AG09309 (cell line): Measurements from ENCODE around the gene RALA.

Source experiments
- DNase-seq: peaks from one replicate; pipeline ENCODE4 v3.0.0-alpha.2; 2010; ENCODE audit warnings: low read depth
- H3K4me3 ChIP-seq: 2 replicates; pipeline ENCODE4 v1.5.1; 2011; ENCODE audit warnings: mild to moderate bottlenecking, low read depth, low read length, moderate library complexity; ENCODE audit not compliant: control insufficient read depth
- CTCF ChIP-seq: IDR thresholded peaks from 2 replicates; pipeline ENCODE4 v1.5.1; 2011; ENCODE audit warnings: mild to moderate bottlenecking, low read depth, low read length, inconsistent platforms; ENCODE audit not compliant: insufficient read depth, control insufficient read depth; ENCODE audit errors: missing control alignments

Gene RALA

GRCh38 chr7:39696631-39697030 is 73.3 kb downstream of the RALA start:
- TF ChIP-seq CTCF: no peak
- no peak for DNase-seq
- no peak overlapping the region for H3K4me3 ChIP-seq

- no peak for DNase-seq
- no peak overlapping the region for H3K4me3 ChIP-seq
- no peak for TF ChIP-seq CTCF
Observed at GRCh38 chr7:39697483-39697882, 74.1 kb downstream of the RALA start.

GRCh38 chr7:39700165-39700564 is 76.8 kb downstream of the RALA start:
- H3K4me3 ChIP-seq: no peak overlapping the region
- TF ChIP-seq CTCF: no peak
- DNase-seq: no peak

- no peak for DNase-seq
- TF ChIP-seq CTCF: no peak
- H3K4me3 ChIP-seq: no peak overlapping the region
Observed at GRCh38 chr7:39700932-39701331, 77.6 kb downstream of the RALA start.

- no peak for DNase-seq
- TF ChIP-seq CTCF: no peak
- no peak overlapping the region for H3K4me3 ChIP-seq
Observed at GRCh38 chr7:39702133-39702532, 78.8 kb downstream of the RALA start.

- H3K4me3 ChIP-seq: no peak overlapping the region
- DNase-seq: no peak
- peak; percentile 30 for TF ChIP-seq CTCF
Observed at GRCh38 chr7:39703144-39703543, 79.8 kb downstream of the RALA start.

GRCh38 chr7:39709029-39709428 is 85.7 kb downstream of the RALA start:
- no peak for TF ChIP-seq CTCF
- no peak overlapping the region for H3K4me3 ChIP-seq
- no peak for DNase-seq
